GM12878 (cell line): Measurements from ENCODE around the gene INO80C. TPM values are rescaled to one million over a fixed set of nuclear protein-coding genes. Genes with fewer than 3 reads are reported as not detected.

Experiments used
- BHLHE40 ChIP-seq, 2 experiments: fragments of 450-650 bp in 1 of 2; IDR thresholded peaks; 2 replicates each; pipeline ENCODE4 v1.6.1; 2011 to 2017; ENCODE audit warnings: low read depth in 2 of 2, borderline replicate concordance in 1 of 2, improper control_type of control experiment in 1 of 2, low read length in 1 of 2, mild to moderate bottlenecking in 1 of 2
- CBFB ChIP-seq: IDR thresholded peaks from 2 replicates; pipeline ENCODE4 v1.6.1; 2016; ENCODE audit warnings: antibody characterized with exemption, low read depth
- CHD2 ChIP-seq: IDR thresholded peaks from 2 replicates; pipeline ENCODE4 v1.6.1; 2011; ENCODE audit warnings: low read depth, low read length, improper control_type of control experiment, borderline replicate concordance
- EED ChIP-seq: sonication (generic); IDR thresholded peaks from 2 replicates; pipeline ENCODE4 v1.6.1; 2016; ENCODE audit warnings: antibody characterized with exemption, low read depth
- MXI1 ChIP-seq: fragments of 150-350 bp; IDR thresholded peaks from 2 replicates; pipeline ENCODE4 v1.6.1; 2011; ENCODE audit warnings: low read depth, mild to moderate bottlenecking, inconsistent platforms, low read length, improper control_type of control experiment
- NFYA ChIP-seq: IDR thresholded peaks from 2 replicates; pipeline ENCODE4 v1.6.1; 2011; ENCODE audit warnings: low read depth, mild to moderate bottlenecking, low read length, improper control_type of control experiment, borderline replicate concordance
- RBBP5 ChIP-seq: fragments of 200-600 bp; sonication (generic); conservative IDR thresholded peaks from 2 replicates; pipeline ENCODE4 v1.6.1; 2016
- RUNX3 ChIP-seq: IDR thresholded peaks from 2 replicates; pipeline ENCODE4 v1.6.1; 2012; ENCODE audit warnings: low read length, inconsistent platforms
- SRF ChIP-seq, 2 experiments: IDR thresholded peaks; 2 replicates each; pipeline ENCODE4 v1.6.1; 2011; ENCODE audit warnings: low read depth in 2 of 2, low read length in 2 of 2, mild to moderate bottlenecking in 1 of 2, moderate library complexity in 1 of 2
- SUPT20H ChIP-seq: IDR thresholded peaks from 2 replicates; pipeline ENCODE4 v1.6.1; 2011; ENCODE audit warnings: low read depth, mild to moderate bottlenecking, low read length, moderate library complexity, borderline replicate concordance; ENCODE audit not compliant: control insufficient read depth
- ZZZ3 ChIP-seq: IDR thresholded peaks from 2 replicates; pipeline ENCODE4 v1.6.1; 2011; ENCODE audit warnings: low read depth; ENCODE audit not compliant: control insufficient read depth, insufficient read length
- polyA plus RNA-seq, 11 experiments: library from polyadenylated mRNA; depleted of rRNA in 4 of 11; unstranded in 6 of 11; stranded (reverse) in 5 of 11; fragments of >200 nt; fragmentation: Nextera tagmentation in 4 of 11; fragmentation: Illumina TruSeq in 1 of 11; extraction: Ambion mirVana in 4 of 11; extraction: Trizol in 1 of 11; gene quantifications; 1 replicate in 1 of 11; 2 replicates in 10 of 11; pipeline versions ENCODE4 v1.2.1 to v1.2.3, GENCODE V29; 2011 to 2016; ENCODE audit warnings: inconsistent platforms in 2 of 11, missing spikeins in 2 of 11, low read depth in 1 of 11
- total RNA-seq, 4 experiments: library from RNA; depleted of rRNA in 3 of 4; stranded (reverse); fragments of >200 nt in 3 of 4; fragmentation: Illumina TruSeq in 1 of 4; extraction: Trizol in 1 of 4; gene quantifications; 2 replicates each; pipeline versions ENCODE4 v1.2.1 to v1.2.3, GENCODE V29; 2013 to 2021
- TF ChIP-seq, protein P1 (sequence below): IDR thresholded peaks from 2 replicates; pipeline ENCODE4 v1.6.1; 2012; ENCODE audit warnings: mild to moderate bottlenecking, low read depth, low read length
- TF ChIP-seq, protein P2 (sequence below): IDR thresholded peaks from 2 replicates; pipeline ENCODE4 v1.6.1; 2011; ENCODE audit warnings: low read depth, low read length, improper control_type of control experiment, borderline replicate concordance
- TF ChIP-seq, protein P3 (sequence below): fragments of 450-650 bp; IDR thresholded peaks from 2 replicates; pipeline ENCODE4 v1.6.1; 2016; ENCODE audit warnings: mild to moderate bottlenecking
- TF ChIP-seq, protein P4 (sequence below): fragments of 450-650 bp; formaldehyde crosslinking; IDR thresholded peaks from 2 replicates; pipeline ENCODE4 v1.5.0; 2022; ENCODE audit warnings: mild to moderate bottlenecking, missing genetic modification characterization
- TF ChIP-seq, protein P5 (sequence below): IDR thresholded peaks from 2 replicates; pipeline ENCODE4 v1.6.1; 2012; ENCODE audit warnings: low read length, inconsistent platforms
- TF ChIP-seq, protein P6 (sequence below): fragments of 450-650 bp; conservative IDR thresholded peaks from 2 replicates; pipeline ENCODE4 v1.6.1; 2017; ENCODE audit warnings: mild to moderate bottlenecking, moderate library complexity

INO80C gene
- total and polyA plus RNA-seq, 10 of the 15 experiments (the other 5 are each of a cell fraction or from before 2014, with no cell fraction given): 9.9 to 43.2 (median 30.1) TPM

DNA sequence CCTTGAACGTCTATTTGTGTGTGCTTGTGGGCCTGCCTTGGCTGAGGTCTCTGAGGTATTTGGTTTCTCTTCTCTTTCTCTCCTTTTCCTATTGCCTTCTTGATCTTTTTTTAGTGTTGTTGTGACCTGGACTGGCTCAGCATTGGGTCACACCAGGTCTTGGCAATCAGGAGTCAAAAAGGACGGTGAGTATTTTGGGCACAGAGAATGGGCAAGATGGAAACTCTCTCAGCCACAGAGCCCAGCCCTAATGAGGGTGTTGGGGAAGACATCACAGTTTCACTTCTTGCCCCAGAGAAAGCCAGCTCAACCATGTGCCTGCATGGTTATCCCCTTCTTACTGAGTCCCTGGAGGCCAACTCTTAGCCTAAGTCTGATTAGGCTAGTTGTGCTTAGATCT, 13.7 kb upstream of the INO80C start (continued):
- TF ChIP-seq, protein P1, sequence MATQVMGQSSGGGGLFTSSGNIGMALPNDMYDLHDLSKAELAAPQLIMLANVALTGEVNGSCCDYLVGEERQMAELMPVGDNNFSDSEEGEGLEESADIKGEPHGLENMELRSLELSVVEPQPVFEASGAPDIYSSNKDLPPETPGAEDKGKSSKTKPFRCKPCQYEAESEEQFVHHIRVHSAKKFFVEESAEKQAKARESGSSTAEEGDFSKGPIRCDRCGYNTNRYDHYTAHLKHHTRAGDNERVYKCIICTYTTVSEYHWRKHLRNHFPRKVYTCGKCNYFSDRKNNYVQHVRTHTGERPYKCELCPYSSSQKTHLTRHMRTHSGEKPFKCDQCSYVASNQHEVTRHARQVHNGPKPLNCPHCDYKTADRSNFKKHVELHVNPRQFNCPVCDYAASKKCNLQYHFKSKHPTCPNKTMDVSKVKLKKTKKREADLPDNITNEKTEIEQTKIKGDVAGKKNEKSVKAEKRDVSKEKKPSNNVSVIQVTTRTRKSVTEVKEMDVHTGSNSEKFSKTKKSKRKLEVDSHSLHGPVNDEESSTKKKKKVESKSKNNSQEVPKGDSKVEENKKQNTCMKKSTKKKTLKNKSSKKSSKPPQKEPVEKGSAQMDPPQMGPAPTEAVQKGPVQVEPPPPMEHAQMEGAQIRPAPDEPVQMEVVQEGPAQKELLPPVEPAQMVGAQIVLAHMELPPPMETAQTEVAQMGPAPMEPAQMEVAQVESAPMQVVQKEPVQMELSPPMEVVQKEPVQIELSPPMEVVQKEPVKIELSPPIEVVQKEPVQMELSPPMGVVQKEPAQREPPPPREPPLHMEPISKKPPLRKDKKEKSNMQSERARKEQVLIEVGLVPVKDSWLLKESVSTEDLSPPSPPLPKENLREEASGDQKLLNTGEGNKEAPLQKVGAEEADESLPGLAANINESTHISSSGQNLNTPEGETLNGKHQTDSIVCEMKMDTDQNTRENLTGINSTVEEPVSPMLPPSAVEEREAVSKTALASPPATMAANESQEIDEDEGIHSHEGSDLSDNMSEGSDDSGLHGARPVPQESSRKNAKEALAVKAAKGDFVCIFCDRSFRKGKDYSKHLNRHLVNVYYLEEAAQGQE: no peak
- TF ChIP-seq CBFB (no peak), CHD2 (no peak), SUPT20H (no peak), BHLHE40 (IDR thresholded peaks at IDR 0.05; ENCODE audit: borderline replicate concordance in 1 of 2, low read depth in 2 of 2, low read length in 1 of 2) (peak; percentile 10 to 48; a peak in 1 of 4 replicates), EED (peak; percentile 55), MXI1 (no peak), RBBP5 (no peak), RUNX3 (peak; percentile 50), ZZZ3 (no peak), SRF (IDR thresholded peaks at IDR 0.05; ENCODE audit: low read depth in 2 of 2, low read length in 2 of 2) (no peak), NFYA (no peak)
- TF ChIP-seq, protein P2, sequence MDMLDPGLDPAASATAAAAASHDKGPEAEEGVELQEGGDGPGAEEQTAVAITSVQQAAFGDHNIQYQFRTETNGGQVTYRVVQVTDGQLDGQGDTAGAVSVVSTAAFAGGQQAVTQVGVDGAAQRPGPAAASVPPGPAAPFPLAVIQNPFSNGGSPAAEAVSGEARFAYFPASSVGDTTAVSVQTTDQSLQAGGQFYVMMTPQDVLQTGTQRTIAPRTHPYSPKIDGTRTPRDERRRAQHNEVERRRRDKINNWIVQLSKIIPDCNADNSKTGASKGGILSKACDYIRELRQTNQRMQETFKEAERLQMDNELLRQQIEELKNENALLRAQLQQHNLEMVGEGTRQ: no peak
- TF ChIP-seq, protein P3, sequence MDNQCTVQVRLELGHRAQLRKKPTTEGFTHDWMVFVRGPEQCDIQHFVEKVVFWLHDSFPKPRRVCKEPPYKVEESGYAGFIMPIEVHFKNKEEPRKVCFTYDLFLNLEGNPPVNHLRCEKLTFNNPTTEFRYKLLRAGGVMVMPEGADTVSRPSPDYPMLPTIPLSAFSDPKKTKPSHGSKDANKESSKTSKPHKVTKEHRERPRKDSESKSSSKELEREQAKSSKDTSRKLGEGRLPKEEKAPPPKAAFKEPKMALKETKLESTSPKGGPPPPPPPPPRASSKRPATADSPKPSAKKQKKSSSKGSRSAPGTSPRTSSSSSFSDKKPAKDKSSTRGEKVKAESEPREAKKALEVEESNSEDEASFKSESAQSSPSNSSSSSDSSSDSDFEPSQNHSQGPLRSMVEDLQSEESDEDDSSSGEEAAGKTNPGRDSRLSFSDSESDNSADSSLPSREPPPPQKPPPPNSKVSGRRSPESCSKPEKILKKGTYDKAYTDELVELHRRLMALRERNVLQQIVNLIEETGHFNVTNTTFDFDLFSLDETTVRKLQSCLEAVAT: 0 out of 2 replicates have a peak, but pooled peaks have one; percentile 43
- TF ChIP-seq, protein P4, sequence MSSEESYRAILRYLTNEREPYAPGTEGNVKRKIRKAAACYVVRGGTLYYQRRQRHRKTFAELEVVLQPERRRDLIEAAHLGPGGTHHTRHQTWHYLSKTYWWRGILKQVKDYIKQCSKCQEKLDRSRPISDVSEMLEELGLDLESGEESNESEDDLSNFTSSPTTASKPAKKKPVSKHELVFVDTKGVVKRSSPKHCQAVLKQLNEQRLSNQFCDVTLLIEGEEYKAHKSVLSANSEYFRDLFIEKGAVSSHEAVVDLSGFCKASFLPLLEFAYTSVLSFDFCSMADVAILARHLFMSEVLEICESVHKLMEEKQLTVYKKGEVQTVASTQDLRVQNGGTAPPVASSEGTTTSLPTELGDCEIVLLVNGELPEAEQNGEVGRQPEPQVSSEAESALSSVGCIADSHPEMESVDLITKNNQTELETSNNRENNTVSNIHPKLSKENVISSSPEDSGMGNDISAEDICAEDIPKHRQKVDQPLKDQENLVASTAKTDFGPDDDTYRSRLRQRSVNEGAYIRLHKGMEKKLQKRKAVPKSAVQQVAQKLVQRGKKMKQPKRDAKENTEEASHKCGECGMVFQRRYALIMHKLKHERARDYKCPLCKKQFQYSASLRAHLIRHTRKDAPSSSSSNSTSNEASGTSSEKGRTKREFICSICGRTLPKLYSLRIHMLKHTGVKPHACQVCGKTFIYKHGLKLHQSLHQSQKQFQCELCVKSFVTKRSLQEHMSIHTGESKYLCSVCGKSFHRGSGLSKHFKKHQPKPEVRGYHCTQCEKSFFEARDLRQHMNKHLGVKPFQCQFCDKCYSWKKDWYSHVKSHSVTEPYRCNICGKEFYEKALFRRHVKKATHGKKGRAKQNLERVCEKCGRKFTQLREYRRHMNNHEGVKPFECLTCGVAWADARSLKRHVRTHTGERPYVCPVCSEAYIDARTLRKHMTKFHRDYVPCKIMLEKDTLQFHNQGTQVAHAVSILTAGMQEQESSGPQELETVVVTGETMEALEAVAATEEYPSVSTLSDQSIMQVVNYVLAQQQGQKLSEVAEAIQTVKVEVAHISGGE (CRISPR knock-in tag): no peak; the same call in 1 of the 2 replicates
- TF ChIP-seq, protein P5, sequence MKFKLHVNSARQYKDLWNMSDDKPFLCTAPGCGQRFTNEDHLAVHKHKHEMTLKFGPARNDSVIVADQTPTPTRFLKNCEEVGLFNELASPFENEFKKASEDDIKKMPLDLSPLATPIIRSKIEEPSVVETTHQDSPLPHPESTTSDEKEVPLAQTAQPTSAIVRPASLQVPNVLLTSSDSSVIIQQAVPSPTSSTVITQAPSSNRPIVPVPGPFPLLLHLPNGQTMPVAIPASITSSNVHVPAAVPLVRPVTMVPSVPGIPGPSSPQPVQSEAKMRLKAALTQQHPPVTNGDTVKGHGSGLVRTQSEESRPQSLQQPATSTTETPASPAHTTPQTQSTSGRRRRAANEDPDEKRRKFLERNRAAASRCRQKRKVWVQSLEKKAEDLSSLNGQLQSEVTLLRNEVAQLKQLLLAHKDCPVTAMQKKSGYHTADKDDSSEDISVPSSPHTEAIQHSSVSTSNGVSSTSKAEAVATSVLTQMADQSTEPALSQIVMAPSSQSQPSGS: peak; percentile 39; the same call in 1 of the 2 replicates
- TF ChIP-seq, protein P6, sequence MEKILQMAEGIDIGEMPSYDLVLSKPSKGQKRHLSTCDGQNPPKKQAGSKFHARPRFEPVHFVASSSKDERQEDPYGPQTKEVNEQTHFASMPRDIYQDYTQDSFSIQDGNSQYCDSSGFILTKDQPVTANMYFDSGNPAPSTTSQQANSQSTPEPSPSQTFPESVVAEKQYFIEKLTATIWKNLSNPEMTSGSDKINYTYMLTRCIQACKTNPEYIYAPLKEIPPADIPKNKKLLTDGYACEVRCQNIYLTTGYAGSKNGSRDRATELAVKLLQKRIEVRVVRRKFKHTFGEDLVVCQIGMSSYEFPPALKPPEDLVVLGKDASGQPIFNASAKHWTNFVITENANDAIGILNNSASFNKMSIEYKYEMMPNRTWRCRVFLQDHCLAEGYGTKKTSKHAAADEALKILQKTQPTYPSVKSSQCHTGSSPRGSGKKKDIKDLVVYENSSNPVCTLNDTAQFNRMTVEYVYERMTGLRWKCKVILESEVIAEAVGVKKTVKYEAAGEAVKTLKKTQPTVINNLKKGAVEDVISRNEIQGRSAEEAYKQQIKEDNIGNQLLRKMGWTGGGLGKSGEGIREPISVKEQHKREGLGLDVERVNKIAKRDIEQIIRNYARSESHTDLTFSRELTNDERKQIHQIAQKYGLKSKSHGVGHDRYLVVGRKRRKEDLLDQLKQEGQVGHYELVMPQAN: no peak
